GM20431 (cell line): ENCODE data around the gene ADAMTS16.

Source experiments
- in situ Hi-C: fragments of 300-500 bp; cut with MseI, MboI; formaldehyde crosslinking; loops from one replicate; pipeline ENCODE4 v1.15.0; 2020; ENCODE audit warnings: low sequenced_read_pairs; ENCODE audit not compliant: unreplicated experiment

ADAMTS16 gene

DNA sequence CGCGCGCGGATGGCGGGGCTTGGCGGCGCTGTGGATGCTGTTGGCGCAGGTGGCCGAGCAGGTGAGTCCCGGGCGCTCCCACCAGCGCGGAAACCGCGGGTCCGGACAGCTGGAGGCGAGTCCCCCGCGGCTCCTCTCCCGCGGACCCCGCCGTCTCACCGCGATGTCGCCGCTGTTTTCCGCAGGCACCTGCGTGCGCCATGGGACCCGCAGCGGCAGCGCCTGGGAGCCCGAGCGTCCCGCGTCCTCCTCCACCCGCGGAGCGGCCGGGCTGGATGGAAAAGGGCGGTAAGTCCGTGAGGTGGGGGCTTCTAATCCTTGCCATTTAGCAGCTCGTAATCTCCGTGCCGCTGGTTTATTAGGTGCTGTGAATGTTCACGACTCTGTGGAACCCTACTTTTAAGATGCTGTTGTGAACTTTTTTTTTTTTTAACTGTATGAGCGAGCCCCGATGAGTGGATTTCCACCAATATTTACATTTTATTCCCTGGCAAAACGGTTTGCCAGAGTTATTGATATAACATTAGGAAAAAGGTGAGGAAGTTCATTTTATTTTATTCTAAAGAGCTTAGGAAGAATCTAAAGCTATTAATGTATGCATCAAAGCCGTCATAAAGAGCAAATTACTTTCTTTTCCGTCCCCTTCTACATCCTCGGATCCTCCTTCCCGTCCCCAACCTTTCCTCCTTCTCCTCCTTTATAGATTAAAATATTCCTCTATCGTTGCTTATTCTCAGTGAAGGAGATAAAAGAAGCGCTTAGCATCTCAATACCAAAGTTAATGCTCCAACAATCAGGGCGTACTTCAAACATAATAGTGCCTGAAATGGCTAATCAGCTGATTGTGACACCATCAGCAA lies 579 bp downstream of the ADAMTS16 start:
- in situ Hi-C loops: no loop called here

DNA sequence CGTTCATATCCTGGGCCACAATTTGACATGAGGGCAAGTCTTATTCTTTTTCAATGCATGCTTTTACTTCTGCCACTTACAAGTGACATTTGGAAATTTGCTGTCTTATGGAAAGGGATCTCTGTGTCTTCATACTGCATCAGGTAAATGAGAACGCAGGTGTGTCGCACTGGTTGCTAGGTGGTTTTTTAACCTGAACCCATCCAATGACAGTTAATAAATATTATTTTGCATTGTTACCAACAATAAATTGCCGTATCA lies 1.1 kb downstream of the ADAMTS16 start:
- in situ Hi-C loops: no loop called here

DNA sequence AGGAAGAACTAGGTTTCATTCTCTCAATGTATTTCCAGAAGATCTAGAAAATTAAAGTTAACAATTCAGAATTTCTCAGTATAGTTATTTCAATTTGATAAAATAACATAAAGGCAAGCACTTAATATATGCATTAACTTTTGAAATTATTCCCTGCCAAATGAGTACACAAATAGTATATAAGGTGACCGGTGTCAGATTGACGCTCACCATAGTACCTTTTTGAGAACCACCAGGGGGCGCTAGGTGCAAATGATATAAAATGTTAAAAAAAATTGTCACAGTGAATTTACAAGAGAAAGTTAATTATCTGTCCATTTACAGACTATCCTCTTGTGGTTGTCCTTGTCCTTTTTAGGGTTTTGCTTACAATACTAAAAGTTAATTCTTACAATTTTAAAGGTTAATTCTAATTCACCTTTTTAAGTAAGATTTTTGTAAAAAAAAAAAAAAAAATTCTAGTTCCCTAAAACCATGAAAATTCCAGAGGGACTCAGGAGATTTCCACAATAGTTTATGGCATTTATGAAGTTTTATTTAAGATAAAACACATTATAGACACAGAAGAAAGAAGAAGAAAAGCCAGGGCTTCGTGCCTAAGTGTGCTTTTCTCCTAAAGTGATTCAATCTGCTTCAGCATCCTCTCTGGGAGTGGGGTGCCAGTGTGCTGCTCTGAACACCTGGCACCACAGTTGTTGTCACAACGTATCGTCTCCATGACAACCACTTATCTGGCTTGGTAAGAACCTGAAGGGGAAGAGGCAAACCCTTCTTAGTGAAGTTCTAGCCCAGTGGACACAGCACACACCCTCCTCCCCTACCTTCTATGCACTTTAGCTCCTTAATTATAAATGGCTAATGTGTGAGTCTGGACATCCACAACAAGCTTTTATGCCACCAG lies 1.7 kb downstream of the ADAMTS16 start:
- in situ Hi-C loops: no loop called here

GRCh38 chr5:5144441-5144840 lies 4.3 kb downstream of the ADAMTS16 start:
- in situ Hi-C loops: no loop called here

DNA sequence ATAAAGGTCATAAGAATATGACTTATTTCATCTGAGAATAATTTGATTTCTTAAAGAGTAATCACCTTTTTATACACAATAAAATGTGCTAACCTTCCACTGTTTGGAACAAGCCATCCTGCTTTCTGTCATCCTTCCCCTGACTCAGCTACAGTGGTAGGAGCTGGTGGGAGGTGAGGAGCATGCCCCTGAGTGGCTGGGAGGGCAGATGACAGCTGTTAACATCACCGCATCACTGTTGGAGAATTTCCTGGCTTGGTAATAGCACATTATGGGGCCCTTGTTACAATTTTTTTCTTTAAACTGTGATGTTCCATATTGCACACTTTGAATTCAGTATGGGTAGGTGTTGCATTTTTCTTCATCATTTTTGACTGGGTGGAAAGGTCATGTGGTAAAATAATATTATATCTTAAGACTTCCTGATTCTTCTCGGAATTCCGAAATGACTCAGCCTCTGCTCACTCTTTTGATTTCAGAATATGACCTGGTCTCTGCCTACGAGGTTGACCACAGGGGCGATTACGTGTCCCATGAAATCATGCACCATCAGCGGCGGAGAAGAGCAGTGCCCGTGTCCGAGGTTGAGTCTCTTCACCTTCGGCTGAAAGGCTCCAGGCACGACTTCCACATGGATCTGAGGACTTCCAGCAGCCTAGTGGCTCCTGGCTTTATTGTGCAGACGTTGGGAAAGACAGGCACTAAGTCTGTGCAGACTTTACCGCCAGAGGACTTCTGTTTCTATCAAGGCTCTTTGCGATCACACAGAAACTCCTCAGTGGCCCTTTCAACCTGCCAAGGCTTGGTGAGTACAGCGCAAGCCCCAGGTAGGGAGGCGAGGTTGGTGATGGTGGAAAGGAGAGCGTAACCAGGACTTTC lies 5.8 kb downstream of the ADAMTS16 start:
- in situ Hi-C loops: no loop called here

DNA sequence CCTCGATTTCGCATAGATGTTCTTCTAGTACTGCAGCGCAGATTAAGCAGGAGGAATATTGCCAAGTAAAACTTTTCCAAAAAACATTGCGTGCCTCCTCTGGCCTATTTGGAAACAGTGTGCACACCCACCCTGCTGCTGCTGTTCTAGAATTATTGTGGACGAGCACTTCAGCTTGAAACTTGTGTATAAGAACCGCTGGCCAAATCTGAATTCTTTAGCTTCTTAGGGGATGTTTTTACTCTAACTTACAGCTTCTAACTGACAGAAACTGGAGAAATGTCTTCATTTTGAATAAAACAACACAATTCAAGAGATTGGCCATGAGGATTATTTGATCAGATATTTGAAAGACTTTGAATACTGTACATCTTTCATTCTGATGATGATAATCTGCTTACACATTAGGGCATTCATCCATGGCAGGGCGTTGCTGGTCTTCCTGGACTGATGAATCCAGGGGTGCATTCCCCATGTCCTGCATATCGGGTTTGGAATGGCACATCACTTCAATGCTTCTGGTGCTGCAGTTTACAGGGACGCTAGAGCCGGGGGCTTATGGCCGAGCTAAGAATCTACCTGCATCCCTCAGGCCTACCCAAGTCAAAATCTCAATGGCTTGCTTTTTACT lies 6.5 kb downstream of the ADAMTS16 start:
- in situ Hi-C loops: no loop called here

DNA sequence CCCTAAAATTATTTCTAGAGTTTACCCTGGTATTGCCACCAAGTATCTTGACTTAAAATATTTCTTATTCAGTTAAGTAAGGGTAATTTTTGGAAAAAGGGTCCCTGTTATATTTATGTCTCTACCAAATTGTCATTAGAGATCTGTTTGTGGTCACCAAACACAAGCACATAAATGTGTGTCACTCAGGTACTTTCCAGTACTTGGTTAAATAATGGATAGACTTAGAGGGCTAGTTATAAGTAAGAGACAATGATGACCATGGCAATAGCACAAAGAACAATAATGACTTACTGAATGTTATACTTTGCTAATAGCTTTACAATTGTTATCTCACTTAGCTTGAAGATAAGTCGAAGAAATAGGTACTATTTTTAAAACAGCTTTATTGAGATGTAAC lies 9.0 kb downstream of the ADAMTS16 start:
- in situ Hi-C loops: no loop called here

GRCh38 chr5:5150667-5151066 lies 10.5 kb downstream of the ADAMTS16 start:
- in situ Hi-C loops: no loop called here

DNA sequence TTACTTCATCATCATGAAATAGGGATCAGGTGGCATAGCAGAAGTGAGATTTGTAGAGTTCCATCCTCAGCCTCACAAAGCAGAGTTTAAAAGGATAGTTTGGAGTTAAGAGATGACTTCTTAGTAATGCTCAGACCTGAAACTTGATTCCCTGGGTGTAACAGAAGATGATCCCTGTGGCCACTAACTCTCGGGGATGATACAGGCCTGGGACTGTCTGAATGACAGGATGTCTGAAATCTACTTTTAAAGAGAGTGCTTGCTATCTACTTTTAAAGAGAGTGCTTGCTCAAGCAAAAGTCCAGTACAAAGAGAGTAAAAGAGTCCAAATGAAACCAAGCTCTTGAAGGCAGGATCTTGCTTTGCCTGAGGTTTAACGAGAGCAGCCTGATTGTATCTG lies 14.6 kb downstream of the ADAMTS16 start:
- in situ Hi-C loops: no loop called here

- in situ Hi-C loops: no loop called here
Measured at GRCh38 chr5:5155617-5156016, 15.5 kb downstream of the ADAMTS16 start.

- in situ Hi-C loops: no loop called here
Measured at GRCh38 chr5:5156471-5157082, 16.4 kb downstream of the ADAMTS16 start.

GRCh38 chr5:5158472-5158895 lies 18.4 kb downstream of the ADAMTS16 start:
- in situ Hi-C loops: no loop called here

GRCh38 chr5:5159282-5160103 lies 19.4 kb downstream of the ADAMTS16 start:
- in situ Hi-C loops: no loop called here

GRCh38 chr5:5164163-5164562 lies 24.0 kb downstream of the ADAMTS16 start:
- in situ Hi-C loops: no loop called here

DNA sequence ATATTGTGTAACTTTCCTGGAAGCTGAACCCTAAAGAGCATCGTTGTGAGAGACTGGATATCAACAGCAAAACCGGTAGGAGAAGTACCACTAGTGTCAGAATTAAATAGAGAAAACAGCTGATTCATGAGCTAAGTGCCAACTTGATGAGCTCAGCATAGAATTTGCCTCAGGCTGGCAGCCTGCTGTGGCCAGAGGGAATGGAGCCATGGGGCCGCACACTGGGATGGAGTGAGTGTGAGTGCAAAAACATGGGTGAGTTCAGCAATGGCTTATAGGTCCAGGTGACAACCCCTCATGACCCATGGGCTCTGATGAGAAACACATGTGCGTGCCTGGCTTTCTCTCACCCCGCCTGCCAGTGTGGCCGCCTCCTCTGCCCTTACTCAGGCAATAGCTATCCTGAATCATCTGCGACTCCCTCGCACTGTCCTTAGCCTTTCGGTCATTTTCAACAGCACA lies 25.4 kb downstream of the ADAMTS16 start:
- in situ Hi-C loops: no loop called here

DNA sequence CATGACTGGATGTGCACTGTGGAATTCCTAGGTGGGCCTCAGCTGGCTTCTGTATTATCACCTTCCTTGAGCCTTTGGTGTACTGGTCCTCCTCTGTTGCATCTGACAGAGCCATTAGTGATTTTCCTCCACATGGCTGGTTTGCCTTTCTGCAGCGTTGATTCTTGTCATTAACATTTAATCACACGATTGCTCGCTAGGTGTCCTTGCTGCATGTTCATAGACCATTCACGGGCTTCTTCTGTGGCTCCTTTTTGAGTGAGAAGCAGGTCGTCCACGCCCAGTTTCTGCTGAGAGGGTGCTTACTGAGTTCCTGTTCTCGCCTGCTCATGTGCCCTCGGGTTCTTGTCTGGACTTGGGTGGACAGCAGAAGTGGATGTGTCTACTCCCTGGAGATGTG lies 29.3 kb downstream of the ADAMTS16 start:
- in situ Hi-C loops: no loop called here

- in situ Hi-C loops: no loop called here
Measured at GRCh38 chr5:5178136-5178535, 38.0 kb downstream of the ADAMTS16 start.

DNA sequence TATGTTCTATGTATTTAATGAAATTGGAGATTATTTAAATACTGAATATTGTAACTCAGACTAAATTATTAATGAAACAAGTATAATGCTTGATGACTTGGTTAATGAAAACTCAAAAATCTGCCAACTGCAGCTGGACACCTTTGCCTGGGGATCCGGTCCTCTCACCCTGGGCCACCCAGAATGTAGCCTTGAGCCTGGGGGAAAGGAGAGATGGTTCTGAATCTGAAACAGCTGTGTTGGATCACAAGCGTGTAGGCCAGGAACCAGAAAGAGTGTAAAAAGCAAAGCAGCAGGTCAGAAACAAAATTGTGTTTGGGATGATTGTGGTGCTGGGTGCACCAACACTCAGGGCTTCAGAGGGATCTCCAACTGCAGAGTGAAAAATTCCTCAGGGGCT lies 38.5 kb downstream of the ADAMTS16 start:
- in situ Hi-C loops: no loop called here

GRCh38 chr5:5179079-5179478 lies 38.9 kb downstream of the ADAMTS16 start:
- in situ Hi-C loops: no loop called here
